Retina (tissue), 1 donor: ENCODE measurements around the gene USP7.
"Not testable (repeated sequence)": the region's sequence is repeated elsewhere in the genome, so short reads cannot be mapped to it uniquely, and the experiment has no call there.

ENCODE experiments used
- DNase-seq: peaks from one replicate; pipeline ENCODE4 v3.0.0-alpha.2; 2016

USP7 gene

DNA sequence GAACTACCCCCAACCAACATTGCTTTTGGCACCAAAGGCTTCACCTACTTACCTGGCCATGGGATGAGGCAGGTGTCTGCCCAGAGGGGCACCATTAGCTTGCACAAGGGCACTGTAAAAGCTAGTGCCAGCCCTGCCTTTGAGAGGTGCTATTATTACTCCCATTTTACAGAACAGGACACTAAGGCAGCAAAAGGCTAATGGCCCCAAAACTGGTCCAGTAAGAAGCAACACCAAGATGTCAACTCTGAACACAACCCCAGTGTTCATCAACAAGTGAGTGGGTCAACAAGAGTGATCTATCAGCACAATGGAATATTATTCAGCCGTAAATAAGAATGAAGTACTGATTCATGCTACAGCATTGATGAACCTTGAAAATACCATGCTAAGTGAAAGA, 7.7 kb upstream of the USP7 start:
- DNase-seq = no peak

DNA sequence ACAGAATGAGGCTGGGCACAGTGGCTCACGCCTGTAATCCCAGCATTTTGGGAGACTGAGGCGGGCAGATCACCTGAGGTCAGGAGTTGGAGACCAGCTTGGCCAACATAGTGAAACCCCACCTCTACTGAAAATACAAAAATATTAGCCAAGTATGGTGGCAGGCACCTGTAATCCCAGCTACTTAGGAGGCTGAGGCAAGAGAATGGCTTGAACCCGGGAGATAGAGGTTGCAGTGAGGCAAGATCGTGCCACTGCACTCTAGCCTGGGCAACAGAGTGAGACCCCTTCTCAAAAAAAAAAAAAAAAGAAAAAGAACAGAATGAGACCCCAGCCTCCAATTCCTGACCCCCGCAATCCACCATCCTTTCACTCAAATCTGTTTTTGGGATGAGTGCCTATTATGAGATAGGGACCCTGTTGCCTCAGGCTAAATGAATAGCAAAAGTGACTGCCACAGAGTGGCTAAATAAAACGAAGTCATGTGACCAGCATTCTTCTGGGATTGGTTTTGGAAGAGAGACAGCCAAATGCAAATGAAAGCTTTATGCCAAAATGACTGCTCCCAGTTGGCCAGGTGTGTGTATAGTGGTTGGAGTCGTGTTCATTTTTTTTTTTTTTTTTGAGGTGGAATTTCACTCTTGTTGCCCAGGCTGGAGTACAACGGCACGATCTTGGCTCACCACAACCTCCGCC, 5.6 kb upstream of the USP7 start:
- DNase-seq = not testable (repeated sequence)

DNA sequence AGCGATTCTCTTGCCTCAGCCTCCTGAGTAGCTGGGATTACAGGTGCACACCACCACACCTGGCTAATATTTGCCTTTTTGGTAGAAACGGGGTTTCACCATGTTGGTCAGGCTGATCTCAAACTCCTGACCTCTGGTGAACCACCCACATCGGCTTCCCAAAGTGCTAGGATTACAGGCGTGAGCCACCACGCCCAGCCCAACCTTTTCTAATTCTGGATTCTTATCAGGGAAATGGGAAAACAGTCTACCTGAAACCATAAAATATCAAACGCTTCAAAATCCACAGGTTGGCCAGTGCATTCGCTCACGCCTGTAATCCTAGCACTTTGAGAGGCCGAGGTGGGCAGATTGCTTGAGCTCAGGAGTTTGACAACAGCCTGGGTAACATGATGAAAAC, 4.3 kb upstream of the USP7 start:
- DNase-seq = not testable (repeated sequence)

DNA sequence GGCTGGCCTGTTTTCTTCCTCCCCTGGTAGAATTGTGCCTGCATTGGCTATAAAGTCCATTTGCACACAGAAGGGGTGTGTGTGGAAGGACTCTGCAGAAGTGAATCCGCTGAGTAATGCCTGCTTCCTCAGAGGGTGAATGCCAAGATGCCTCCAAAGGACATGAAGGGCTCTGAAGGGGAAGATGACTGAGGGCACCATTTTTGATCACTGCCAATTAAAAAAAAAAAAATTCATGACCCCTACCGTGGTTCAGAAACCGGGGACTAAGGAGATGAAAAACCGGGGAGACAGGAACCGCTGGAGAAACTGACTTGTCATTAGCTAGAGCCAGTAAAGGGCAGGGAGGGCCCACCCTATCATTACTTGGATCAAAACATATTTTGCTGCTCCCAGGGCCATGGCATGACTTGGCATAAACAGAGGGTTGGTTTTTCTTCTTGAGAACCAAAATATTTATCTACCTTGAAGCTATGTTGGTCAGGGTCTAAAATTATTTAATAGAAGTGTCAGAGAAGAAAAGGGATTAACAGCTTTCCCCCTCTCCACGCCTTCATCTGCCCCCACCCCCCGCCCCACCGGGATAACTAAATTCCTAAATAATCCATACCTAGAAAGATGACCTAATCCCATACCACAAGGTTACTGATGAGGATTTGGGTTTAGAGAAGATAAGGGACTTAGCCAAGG, 3.6 kb upstream of the USP7 start:
- no peak for DNase-seq

DNA sequence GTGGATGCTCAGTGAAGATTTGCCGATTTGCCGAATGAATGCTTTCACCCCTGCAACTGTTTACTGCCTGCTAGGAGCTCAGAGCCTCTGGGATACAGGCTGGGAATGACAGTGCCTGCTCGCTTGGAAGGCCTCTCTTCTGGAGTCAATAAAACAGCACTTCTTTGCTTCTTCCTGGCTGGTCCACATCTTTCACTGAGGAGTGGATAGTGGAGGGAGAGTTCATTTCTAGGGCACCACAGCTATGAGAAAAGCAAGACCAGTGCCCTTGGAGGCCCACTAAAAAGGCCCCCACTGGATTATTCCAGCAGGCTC, 3.1 kb upstream of the USP7 start:
- DNase-seq = no peak

DNA sequence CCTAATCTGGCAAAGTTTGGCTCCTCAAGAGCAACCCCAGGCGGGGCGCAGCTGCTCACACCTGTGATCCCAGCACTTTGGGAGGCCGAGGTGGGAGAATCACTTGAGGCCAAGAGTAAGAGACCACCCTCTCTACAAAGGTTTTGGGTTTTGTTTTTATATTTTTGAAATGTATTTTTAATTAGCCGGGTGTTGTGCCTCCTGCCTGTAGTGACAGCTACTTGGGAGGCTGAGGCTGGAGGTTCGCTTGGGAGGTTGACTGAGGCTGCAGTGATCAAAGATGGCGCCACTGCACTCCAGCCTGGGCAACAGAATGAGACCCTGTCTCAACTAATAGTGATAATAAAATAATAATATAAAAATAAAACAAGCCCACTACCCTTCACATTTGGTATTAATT, 756 bp upstream of the USP7 start:
- DNase-seq = no peak

DNA sequence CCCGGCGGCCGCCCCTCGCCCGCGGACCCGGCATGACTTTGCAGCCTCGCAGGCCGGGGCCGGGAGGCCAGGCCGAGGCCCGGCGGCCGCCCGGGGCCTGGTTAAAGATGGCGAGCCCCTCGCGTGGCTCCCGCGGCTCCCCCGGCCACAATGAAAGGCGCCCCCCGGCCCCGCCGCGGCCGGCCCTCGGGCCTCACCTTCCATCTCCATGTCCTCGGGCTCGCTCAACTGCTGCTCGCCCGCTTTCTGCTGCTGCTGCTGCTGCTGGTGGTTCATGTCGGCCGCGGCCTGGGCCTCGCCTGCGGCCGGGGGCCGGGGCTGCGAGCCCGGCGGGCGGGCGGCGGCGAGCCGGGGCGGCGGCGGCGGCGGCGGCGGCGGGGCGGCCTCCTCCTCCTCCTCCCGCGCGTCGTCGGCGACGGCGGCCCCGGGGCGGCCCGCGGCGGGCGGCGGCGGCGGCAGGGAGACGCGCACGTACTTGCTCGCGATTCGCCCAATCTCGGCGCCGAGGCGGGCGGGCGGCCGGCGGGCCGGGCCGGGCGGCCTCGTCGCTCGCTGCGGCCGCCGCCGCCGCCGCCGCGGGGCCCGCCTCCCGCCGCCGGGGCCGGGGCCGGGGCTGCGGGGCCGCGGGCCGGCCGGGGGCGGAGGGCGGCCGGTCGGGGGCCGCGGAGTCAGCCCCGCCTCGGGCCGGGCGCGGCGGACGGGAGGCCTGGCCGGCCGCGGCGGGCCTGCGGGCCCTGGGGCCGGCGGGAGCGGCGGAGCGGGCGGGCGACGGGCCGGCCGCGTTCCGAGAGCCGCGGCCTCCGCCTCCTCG, 491 bp downstream of the USP7 start:
- peak; percentile 66 for DNase-seq

DNA sequence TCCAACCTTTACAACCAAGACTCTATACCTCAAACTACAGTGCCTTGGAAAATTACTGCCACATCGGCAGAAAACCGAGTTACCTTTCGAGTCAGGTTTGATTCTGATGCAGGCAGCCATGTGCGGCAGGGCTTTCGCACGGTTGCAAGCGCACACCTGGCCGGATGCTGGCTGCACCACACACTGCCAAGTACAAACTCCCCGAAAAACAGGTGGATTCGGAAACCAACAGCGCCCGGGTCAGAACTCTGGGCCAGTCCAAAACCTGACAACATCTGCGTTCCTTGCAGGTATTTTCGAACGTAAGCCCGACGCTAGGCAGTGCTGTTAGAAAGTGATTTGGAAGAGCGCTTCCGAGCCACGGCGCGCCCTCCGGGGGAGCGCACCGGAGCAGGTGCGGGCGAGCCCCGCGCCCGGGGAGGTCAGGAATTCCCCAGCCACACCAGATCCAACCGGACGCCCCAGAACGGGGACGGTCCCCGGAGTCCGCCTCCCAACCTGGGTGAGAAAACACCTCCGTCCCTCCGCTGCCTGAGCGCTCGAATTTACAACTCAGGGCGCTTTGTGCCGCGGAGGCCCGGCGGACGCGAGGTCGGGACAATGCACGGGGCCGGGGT, 1.2 kb downstream of the USP7 start:
- DNase-seq = peak; percentile 65

DNA sequence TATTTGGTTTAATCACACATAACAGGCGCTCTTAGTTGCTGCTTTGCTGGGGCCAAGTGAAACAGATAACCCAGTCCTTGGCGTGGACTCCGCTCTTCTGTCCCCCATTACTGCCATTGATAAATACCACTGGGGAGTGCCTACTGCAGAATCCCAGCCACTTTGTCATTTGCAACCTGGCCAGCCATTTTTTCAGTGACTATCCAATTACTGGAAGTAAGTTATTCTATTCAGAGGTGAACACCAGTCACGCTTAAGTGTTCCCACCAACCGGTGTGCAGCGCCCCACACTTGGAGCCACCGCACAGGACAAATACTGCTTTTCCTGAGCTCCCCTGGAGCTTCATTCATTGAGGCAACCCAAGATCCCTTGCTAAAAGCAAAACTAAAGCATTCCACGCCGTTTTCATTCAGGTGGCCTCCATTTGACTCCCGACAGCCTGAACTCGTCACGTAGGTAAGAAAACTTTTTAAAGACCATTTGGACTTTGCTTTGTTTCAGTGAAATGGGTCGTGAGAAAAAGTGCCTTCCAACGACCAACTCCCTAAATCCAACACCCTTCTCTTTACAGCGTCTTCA, 1.8 kb downstream of the USP7 start:
- no peak for DNase-seq

DNA sequence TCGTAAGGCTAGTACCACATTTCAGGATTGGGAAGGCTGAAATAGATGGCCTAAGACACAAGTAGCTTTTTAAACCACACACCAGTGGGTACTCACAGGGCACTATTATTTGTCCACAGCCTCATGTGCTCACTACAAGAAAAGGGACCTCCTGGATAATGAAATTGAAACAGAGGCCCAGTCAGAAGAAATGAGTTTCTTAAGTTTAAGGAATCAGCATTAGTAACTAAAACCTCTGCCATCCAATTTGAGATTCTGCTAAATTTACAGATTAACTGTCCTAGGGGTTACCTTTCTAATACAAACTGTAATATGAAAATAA, 3.0 kb downstream of the USP7 start:
- DNase-seq = no peak

DNA sequence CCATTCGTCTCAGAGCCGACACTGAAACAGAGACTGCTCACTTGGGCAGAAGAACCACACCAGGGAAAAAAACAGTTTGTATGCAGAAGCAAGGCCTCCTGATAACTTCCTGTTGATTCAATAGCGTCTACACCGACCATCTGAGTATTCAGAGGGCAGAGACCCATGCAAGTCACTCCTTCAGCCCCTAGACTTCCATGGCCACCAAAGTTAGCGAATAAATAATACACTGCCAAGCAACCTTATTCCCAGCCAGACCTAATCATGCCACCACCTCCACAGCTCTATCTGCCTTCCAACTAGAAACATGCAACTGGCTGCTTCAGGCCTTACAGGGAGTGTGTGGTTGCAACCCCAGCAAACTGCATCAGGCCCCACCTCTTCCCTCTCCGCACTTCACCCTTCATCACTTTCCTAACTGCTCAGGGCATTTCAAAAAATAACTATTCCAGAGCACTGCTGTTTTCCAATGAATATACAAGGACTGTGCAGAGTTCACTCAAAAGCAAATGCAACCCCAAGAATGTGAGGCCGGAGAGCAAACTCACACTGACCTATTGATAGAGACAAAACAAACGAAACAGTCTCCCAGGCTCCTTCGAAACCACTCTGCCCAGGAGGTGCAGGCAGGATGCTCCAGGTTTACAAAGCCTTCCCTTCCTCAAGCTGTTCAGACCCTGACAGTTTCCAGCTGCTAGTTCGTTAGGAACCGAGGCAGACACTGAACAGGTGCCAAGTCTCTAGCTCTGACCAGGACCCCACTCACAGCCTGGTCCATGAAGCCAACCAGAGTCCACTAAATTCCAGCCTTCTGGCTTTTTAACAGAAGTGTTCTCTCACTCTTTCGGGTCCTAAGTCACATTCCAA, 3.6 kb downstream of the USP7 start:
- no peak for DNase-seq

DNA sequence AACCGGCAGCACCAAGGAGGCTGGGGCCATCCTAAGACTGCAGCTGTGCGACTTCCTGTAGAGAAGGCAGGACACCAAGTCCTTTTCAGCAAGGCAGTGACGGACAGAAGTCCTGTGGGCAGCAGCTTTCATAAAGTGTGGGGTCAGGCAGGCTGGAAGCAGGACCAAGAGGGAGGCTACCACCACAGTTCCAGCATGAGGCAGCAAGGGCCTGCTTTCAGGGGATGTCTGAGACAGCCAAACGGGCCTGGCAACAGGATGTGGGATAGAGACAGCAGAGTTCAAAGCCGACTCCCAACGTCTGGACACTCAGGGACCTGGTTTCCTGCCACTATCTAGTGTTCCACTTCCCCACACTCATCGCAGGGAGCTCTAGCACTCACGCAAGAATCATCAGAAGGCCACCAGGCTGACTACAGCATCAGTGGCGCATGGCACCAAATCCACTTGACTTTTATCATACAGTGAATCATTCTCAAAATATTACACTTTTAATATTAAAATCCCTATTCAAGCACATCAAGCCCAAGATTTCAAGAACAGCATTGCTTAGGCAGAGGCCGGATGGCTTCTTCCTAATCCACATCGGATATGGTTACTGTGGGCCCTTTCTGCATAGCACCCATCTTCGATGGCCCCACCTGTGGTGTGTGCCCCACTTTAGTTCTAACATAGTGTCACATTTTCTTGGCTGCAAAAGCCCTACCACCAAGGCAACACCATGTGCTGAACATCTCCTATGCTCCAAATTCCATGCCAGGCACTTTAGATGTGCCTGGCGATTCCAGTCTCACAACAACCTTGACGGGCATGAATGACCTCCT, 5.2 kb downstream of the USP7 start:
- DNase-seq = no peak

DNA sequence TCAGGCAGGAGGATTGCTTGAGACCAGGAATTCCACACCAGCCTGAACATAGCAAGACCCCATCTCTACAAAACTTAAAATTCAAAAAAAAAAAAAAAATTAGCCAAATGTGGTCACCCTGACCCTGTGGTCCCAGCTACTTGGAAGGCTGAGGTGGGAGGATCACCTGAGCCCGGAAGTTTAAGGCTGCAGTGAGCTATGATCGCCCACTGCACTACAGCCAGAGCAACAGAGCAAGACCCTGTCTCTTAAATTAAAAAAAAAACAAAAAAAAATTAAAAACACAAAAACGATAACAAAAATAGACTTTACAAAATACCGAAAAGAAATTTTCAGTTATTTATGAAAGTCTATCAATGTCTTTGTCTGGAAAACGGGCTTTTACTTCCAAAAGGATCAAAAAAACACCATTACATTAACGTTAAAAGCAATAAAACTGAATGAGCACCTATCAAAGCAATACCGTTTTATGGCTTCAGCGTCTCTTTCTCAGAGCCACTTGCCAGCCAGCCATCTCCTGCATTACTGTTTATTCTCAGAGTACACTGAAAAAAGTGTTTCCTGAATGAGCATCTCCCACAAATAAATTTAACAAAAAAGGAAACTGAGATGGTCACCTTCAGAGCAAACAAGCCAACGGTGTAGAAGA, 6.1 kb downstream of the USP7 start:
- DNase-seq = no peak

DNA sequence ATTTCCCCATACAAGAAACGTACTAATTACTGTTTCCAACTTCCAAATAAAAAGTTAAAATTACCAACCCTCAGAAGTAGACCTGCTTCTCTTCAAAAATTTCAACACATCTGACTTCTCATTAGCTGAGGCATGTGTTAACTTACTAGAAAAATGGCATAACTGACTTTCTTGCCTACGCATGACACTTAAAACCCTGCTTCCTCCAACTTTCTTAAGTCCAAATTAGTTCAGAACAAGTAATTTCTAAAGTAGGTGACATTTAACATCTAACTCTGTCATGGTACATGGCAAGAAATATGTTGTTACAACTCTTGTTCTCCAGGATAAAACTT, 6.7 kb downstream of the USP7 start:
- no peak for DNase-seq

DNA sequence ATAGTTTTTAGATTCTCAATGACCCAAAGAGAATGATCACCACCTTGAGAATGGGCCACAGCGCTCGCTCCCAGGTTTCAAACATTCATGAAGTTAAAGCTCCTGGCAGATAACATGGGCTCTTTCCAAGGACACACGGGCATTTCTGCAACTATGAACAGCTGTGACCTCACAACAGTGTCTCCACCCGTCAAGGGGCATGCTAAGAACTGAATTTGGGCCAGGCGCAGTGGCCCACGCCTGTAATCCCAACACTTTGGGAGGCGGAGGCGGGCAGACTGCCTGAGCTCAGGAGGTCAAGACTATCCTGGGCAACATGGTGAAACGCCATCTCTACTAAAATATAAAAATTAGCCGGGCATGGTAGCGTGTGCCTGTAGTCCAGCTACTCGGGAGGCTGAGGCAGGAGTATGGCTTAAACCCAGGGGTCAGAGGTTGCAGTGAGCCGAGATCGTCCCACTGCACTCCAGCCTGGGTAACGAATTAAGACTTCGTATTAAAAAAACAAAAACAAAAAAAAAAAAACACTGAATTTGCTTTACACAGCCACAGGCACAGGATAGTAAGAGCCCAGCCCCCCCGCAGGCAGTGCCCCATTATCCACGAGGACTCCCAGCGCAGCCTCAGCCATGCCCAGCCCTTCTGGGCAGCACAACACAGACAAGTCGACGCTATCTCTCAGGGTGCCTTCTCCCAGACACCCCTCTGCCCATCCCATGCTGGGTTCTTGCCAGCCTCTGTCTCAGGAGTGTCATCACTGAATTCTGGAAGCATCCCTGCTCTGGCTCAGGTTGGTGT, 7.2 kb downstream of the USP7 start:
- DNase-seq = no peak

DNA sequence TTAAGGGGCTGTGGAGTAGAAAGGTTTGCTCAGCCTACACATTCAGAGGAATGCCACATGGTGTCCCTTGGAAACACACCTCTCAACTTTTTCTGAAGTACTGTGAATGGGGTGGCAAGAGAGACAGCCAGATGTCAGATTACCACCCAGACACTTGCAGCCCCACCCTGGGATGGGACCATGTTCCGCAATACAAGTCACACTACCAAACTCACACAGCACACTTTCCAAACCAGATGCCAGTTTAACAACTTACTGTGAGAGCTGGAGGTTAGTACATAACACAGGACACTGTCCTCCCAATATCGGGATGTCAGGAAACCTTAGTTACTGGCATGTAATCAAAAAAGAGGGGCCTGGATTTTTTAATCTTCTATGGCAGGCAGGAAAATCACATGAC, 7.9 kb downstream of the USP7 start:
- DNase-seq = no peak

DNA sequence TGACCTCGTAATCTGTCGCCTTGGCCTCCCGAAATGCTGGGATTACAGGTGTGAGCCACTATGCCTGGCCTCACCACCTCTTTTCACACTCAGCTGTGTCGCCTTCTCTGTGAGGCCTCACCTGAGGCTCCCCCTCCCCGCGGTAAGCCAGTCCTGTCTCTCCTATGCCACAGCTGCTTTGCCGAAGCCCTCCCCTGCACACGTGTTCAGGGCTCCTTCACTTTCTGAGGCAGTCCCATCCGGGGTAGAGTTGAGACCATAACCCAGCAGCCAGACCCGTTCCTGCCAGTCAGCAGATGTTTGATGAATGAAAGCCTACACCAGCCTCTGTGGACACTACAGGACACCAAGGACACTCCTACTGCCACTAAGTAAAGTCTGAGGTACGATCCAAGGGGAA, 10.6 kb downstream of the USP7 start:
- DNase-seq = no peak

DNA sequence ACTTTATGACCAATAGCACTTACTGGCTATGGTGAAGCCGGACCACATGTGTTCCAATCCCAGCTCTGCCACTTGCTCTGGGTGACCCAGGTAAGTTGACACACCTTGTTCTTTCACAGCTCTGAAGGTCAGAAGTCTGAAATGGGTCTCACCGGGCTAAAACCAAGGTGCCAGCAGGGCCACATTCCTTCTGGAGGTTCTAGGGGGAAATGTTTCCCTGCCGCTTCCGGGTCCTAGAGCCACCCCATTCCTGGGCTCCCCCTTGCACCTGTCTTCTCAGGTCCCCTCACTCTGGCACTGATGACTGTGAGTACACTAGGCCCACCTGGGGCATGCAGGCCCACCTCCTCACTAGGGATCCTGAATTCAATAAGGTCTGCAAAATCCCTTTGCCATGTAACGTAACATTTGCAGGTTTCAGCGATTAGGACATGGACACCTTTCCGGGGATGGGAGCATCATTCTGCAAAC, 11.4 kb downstream of the USP7 start:
- no peak for DNase-seq

DNA sequence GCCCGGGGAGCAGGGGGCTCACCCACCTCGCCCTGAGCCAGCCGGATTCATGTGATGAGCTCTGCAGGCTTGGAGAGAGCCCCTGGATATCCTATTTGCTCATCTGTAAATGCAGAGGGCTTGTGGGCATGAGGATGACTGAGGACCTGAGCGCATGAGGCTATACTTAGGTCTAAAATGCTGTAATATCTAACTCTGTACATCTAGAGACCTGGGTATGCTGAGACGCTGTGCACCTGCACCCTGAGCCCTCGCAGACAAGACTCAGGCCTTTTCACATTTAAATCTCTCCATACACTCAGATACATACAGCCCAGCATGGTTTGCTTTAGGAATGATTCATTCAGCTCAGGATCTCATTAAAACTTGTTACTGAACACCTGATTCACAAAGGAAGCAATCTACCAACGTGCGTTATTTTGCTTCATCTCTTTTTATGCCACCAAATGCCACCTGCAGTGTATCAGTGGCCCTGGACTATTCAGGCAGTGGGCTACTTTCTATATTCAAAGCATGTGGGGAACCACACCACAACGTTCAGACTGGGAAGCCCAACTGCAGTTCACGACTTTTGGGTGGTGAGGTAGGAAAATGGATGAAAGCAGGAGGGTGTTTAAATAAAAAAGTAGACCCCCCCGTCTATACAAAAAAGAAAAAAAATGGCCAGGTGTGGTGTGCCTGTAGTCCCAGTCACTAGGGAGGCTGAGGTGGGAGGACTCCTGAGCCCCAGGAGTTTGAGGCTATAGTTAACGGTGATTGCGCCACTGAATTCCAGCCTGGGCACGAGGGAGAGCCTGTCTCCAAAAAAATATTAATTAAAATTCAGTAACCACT, 12.0 kb downstream of the USP7 start:
- DNase-seq = no peak
